GM19452 (cell line): Measurements from ENCODE around the gene LYST.

ENCODE experiments used
- ATAC-seq: cut with Tn5 transposase; IDR thresholded peaks from one replicate; pipeline ENCODE4 v1.9.1; 2021; ENCODE audit not compliant: unreplicated experiment

The LYST gene

GRCh38 chr1:235885655-235886262 is 19.1 kb upstream of the LYST start:
- ATAC-seq: no peak

- peak; percentile 28 for ATAC-seq
Measured at GRCh38 chr1:235883261-235883927, 16.7 kb upstream of the LYST start.

DNA sequence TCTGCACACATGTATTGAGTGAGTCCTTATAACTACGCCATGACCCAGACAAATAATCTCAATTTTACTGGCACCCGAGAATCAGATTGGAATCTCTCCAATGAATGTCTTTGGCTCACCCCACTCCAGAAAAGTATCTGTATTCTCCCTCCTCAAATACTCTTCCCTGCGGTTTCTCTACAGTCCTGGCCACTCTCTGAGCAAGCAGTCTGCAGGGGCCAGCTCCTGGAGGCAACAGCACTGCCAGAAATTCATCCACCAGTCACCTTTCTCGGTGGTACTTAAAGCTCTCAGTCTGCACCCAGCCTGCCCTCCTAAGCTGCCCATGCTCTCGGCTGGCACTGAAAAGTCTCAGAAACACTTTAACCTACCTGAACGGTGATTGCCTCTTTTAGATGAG is 16.1 kb upstream of the LYST start:
- no peak for ATAC-seq

- no peak for ATAC-seq
Measured at GRCh38 chr1:235881930-235882700, 15.4 kb upstream of the LYST start.

DNA sequence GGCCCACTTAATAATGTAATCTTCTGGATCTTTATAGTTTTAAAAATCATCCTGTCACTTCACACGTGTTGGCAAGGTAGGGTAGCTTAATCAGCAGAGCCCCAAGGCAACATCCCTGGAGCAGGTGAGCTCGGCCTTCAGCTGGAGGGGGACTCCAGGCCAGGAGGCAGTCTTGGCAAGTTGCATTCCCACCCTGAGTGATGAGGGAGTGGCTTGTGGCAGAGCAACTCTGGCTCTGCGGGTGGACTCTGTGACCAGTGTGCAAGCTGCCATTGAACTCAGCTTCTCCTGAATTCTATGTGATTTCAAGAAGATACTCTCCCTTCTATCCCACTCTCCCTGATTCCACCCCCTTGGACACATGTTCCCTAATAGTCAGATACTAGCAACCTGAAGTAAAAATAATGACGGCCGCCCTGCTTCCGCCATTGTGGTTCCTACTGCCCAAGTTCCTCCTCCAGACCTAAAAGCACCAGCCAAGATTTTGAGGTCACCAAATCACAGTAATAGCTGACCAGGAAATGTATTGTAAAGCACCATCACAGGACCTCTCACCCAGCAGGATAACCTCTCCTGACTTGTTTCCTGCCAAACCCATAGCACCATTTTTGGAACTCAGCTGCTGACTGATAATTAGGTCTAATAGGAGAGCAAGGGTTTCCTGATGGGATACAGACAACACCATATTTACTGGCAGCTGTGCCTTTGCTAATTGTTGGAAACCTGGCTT is 11.5 kb upstream of the LYST start:
- no peak for ATAC-seq

DNA sequence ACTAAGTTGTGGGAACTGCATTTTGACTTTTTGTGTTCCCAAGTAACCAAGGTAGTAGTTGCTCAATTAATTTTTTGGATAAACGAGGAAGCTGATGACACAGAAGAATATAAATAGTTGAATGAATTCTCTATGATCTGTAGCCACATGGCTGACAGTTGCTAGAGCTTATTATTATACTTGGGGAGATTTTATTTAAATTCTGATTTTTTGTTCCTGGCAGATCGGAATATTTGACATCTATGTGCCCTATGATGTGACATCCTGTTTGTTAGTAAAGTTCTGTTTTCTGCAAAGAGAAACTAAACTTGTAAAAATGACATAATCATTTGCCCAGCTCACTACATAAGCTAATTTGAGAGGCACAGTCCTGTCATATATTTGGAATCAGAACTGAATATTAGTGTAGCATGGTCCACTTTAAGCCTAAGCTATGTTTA is 9.7 kb upstream of the LYST start:
- no peak for ATAC-seq

GRCh38 chr1:235875036-235875597 is 8.4 kb upstream of the LYST start:
- ATAC-seq: no peak

DNA sequence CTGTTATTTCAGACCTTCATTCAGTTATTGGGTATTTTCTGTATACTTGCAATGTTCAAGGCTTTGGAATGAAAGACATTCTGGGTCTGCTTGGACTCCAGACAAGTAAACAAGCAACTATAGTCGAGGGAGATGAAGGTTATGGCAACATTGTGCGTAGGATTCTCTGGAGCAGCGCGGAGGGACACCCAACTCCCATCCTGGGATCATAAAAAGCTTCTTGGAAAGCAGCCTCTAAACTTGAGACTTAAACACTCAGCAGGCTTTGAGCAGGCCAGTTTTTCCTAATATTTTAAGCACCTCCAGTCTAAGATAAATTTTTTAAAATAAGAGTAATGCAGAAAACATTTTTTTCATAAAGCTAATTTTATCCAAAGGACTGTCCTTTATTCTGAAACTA is 7.6 kb upstream of the LYST start:
- ATAC-seq: no peak

DNA sequence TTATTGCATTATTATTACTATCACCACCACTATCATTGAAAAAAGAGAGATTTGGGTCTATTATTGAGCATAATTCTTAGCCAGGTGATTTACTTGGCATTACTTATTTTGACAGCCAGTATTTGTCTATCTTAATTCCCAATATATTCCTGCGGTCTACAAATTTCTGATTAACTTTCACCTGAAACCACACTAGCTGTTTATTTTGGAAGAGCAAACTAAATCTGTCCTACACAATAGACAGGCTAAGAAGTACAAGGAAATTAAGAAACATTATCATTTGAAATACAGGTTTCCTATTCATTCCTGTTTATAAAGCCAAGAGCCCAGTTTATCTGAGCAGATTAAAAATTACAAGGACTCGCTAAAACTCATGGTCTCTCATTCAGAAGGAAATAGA is 6.9 kb upstream of the LYST start:
- no peak for ATAC-seq

DNA sequence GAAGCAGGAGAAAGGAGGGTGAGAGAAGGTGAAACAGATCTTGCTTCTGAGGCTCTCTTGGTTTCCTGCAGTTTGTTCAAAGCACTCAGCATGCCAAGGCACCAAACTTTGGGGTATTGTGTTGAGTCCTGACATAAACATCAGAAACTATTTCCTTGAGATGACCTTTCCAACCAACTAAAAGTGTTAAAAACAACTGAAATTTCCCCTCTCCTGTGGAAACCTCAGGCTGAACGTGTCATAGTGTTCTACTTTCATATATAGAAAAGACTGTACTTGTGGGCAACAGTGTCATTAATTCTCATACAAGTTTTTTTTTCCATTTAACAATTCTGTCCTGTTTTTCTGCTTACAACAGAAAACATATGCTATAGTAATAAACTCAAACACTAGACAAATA is 6.3 kb upstream of the LYST start:
- ATAC-seq: no peak

GRCh38 chr1:235872270-235872669 is 5.6 kb upstream of the LYST start:
- no peak for ATAC-seq

DNA sequence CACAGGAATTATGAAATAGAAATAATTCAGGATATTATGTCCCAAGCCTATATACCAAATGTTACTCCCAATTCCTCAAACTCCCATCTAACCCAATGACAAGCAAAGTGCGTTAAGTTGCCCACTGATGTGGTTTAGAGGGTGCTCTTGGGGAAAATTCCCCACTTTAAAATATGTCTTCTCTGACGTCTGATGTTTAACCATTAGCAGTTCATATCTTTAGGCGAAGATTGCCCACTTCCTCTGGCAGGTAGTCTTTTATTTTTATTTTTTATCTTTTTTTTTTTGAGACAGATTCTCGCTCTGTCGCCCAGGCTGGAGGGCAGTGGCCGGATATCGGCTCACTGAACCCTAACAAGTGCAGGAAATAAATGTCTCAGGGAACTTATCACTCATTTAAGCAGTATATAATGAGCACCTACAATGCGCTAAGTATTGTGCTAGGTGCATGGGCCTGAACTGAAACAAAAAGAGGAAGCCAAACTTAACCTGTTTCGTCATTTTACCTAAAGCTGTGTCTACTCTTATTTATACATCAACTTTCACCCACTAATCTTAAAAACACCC is 1.3 kb upstream of the LYST start:
- peak; percentile 37 for ATAC-seq

DNA sequence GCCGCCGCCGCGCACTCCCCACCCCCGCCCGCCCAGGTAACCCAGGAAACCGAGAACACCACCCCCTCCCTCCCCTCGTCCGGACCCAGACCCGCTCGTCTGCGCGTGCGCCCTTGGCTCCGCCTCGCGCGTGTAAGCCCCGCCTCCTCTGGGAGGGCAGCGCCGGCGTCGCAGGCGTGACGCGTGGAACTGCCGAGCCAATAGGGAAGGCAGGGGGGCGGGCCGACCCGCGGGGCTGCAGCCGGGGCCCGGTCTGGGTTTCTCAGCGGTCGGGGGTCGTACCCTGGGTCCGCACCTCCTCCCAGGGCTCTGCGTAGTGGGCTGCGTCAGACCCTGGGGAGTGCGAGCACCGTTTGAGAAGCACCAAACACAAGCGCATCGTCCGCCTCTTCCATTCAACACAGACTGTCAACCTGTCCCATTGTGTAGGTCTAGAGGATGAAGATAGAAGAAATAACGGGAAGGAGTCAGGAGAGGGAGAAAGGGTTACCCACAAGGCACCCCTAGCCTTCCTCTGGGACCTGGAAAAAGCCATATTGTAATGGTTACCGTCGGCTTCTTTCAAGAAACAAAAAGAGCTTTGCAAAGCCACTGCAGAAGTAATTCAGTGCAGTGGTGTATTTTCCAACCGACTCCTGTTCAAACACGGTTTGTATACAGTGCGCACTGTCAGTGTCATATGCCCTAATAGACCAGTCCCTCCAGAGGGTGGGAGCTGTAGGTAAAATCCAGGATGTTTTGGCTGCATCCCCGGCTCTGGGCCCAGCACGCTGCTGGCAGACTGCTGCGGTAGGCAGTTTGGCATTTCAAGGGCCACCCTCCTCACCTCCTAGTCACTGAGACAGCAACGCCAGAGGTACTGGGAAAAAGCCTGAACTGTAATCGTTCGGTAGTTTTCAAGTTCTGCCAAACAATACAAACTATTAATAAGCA is 473 bp upstream of the LYST start:
- peak; percentile 64 for ATAC-seq

DNA sequence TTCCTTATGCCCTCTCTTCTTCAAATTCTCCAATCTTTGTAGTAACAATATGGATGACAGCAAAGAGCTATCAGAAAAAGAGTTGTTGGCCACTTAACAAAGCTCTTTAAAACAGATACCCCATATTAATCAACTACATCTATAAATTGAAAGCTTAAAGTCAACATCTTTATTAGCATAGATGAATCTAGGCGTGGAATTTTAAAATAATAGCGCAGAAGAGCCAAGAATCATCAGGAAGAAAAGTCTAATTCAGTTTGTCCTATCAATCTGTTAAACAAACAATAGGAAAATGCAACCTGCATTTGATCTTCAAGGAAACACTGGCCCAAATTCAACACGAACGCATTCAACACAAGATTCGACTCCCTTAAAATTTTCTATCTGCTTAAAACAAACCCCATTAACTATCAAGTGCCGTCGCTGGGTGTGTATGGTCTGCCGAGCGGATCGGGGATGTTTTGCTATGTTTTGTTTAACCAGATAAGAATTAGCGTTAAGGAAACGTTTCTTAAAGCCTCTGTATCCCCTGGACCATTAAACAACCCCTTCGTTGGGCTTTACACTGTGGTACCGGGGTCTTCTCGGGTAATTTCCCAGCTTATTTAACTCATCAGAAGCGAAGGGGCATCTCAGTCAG is 1.0 kb downstream of the LYST start:
- peak; percentile 1 for ATAC-seq

GRCh38 chr1:235864931-235865525 is 1.7 kb downstream of the LYST start:
- ATAC-seq: no peak

DNA sequence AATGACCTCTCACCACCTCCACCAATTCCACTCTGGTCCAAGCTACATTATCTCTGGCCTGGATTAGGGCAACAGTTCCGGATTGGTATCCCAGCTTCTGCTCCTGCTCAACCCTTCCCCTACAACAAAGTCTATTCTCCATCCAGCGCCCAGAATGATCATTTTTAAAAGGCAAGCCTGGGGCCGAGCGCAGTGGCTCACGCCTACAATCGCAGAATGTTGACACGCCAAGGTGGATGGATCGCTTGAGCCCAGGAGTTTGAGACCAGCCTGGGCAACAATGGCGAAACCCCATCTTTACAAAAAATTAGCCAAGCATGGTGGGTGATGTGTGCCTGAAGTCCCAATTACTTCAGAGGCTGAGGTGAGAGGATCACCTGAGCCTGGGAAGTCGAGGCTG is 2.2 kb downstream of the LYST start:
- no peak for ATAC-seq

DNA sequence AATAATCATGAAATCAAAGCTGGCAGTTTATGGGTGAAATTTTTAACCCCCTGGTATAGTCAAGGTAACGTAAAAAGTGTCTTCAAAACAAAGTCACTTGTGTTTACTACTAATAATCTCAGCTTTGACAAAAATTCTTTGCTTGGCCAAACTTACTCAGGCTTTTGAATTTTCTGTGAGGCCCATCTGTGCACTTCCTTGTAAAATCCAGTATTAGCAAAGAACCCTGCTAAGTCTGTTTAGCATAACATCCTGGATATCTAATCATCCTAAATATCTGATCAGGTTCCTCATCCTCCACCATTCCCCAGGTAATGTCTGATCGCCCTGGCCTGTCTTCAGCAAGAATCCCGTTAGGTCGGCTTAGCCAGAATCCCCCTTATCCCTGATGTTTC is 3.0 kb downstream of the LYST start:
- no peak for ATAC-seq

DNA sequence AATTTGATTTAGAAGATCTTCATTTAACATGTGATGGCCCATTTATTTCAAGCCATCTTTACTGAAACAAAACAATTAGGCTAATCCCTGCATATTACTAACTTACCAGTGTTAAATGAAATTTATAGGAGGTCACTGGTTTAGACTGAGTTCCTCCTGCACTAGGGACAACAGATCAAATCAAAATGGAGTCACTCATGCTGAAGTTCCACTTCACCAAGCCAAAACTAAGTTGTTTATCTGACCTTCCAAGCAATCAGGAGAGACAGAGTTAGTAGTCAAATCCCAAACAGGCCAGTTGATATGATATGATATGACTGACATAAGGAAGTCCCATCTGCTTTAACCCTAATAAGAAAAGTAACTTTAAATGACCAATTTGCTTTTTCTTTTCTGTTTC is 4.8 kb downstream of the LYST start:
- no peak for ATAC-seq

GRCh38 chr1:235860829-235861228 is 5.9 kb downstream of the LYST start:
- no peak for ATAC-seq
